IMR-90 (cell line): ENCODE data around the gene RASGRP3. TPM values are rescaled to one million over a fixed set of nuclear protein-coding genes. Genes with fewer than 3 reads are reported as not detected.

ENCODE experiments used
- ATAC-seq: fragments of 200-7000 bp; cut with Tn5 transposase; 2 replicates; pipeline ENCODE4 v1.9.1; 2020; ENCODE audit warnings: low read depth, mild to moderate bottlenecking, moderate library complexity
- BruUV-seq: library from RNA; stranded (reverse); fragments of 400-500 nt; replicated peaks from 2 replicates; lab custom pipeline; 2021; lab: Mats Ljungman, UMichigan
- CTCF ChIA-PET: fragments of 300-600 bp; formaldehyde crosslinking; extraction: SDS; loops from one replicate; lab custom pipeline; 2021; ENCODE audit warnings: antibody characterized with exemption; lab: Yijun Ruan, JAX
- POLR2A ChIA-PET: fragments of 300-600 bp; sonication (Branson Sonifier 250); formaldehyde crosslinking; loops from one replicate; lab custom pipeline; 2022; ENCODE audit warnings: antibody characterized with exemption; ENCODE audit not compliant: unreplicated experiment; lab: Charles Lee
- DNase-seq: peaks from one replicate; pipeline ENCODE4 v3.0.0; 2013
- H2AFZ ChIP-seq: replicated peaks from 2 replicates; pipeline ENCODE3; 2013; ENCODE audit warnings: low read length, mild to moderate bottlenecking; ENCODE audit not compliant: poor library complexity
- H2AK5ac ChIP-seq: 2 replicates; pipeline ENCODE4 v1.6.1; 2013; ENCODE audit warnings: low read depth, low read length, inconsistent platforms
- H2AK9ac ChIP-seq: replicated peaks from 2 replicates; pipeline ENCODE3; 2013; ENCODE audit warnings: mild to moderate bottlenecking, low read depth, low read length, moderate library complexity; ENCODE audit not compliant: poor library complexity
- H2BK120ac ChIP-seq: 2 replicates; pipeline ENCODE4 v1.6.1; 2013; ENCODE audit warnings: low read depth, low read length, inconsistent platforms
- H2BK15ac ChIP-seq: 3 replicates; pipeline ENCODE4 v1.6.1; 2013; ENCODE audit warnings: low read depth, low read length, inconsistent platforms
- H2BK20ac ChIP-seq: 2 replicates; pipeline ENCODE4 v1.6.1; 2013; ENCODE audit warnings: low read depth, mild to moderate bottlenecking, inconsistent platforms, low read length, moderate library complexity
- H2BK5ac ChIP-seq: 2 replicates; pipeline ENCODE4 v1.6.1; 2013; ENCODE audit warnings: mild to moderate bottlenecking, low read depth, low read length, inconsistent platforms; ENCODE audit not compliant: poor library complexity, severe bottlenecking
- H3K14ac ChIP-seq: replicated peaks from 2 replicates; pipeline ENCODE4 v1.6.1; 2013; ENCODE audit warnings: low read depth, low read length, inconsistent platforms
- H3K18ac ChIP-seq: 2 replicates; pipeline ENCODE4 v1.6.1; 2013; ENCODE audit warnings: low read depth, low read length, control low read depth
- H3K23ac ChIP-seq: 2 replicates; pipeline ENCODE4 v1.6.1; 2013; ENCODE audit warnings: low read depth, low read length, inconsistent platforms
- H3K27ac ChIP-seq: 2 replicates; pipeline ENCODE4 v1.5.1; 2013; ENCODE audit warnings: mild to moderate bottlenecking, control low read depth, low read length; ENCODE audit not compliant: insufficient read depth
- H3K27me3 ChIP-seq: 2 replicates; pipeline ENCODE4 v1.6.1; 2013; ENCODE audit warnings: low read length; ENCODE audit not compliant: control insufficient read depth, insufficient read depth
- H3K36me3 ChIP-seq: 2 replicates; pipeline ENCODE4 v1.6.1; 2013; ENCODE audit warnings: low read length, mixed read lengths; ENCODE audit not compliant: control insufficient read depth, insufficient read depth
- H3K4ac ChIP-seq: 2 replicates; pipeline ENCODE4 v1.6.1; 2013; ENCODE audit warnings: low read depth, low read length, inconsistent platforms
- H3K4me1 ChIP-seq: 2 replicates; pipeline ENCODE4 v1.6.1; 2013; ENCODE audit warnings: low read length, mixed read lengths; ENCODE audit not compliant: control insufficient read depth, insufficient read depth
- H3K4me2 ChIP-seq: 2 replicates; pipeline ENCODE4 v1.6.1; 2013; ENCODE audit warnings: low read depth, mild to moderate bottlenecking, control low read depth, low read length, moderate library complexity
- H3K4me3 ChIP-seq: 2 replicates; pipeline ENCODE4 v1.5.1; 2013; ENCODE audit warnings: low read depth, mild to moderate bottlenecking, control low read depth, low read length, moderate library complexity; ENCODE audit not compliant: insufficient read depth
- H3K56ac ChIP-seq: 2 replicates; pipeline ENCODE4 v1.6.1; 2013; ENCODE audit warnings: low read length, inconsistent platforms; ENCODE audit not compliant: insufficient read depth; ENCODE audit errors: extremely low read depth
- H3K79me1 ChIP-seq, 2 experiments: 2 replicates each; pipeline ENCODE4 v1.6.1; 2013; ENCODE audit warnings: low read length in 2 of 2, inconsistent platforms in 1 of 2, low read depth in 1 of 2
- H3K9ac ChIP-seq: 2 replicates; pipeline ENCODE4 v1.6.1; 2013; ENCODE audit warnings: low read depth, low read length, control low read depth
- H3K9me1 ChIP-seq: 2 replicates; pipeline ENCODE4 v1.6.1; 2013; ENCODE audit warnings: low read length, inconsistent platforms; ENCODE audit not compliant: insufficient read depth
- H3K9me3 ChIP-seq: 2 replicates; pipeline ENCODE4 v1.6.1; 2013; ENCODE audit warnings: low read length; ENCODE audit not compliant: control insufficient read depth, insufficient read depth
- H4K20me1 ChIP-seq: 2 replicates; pipeline ENCODE4 v1.6.1; 2013; ENCODE audit warnings: low read length, inconsistent platforms; ENCODE audit not compliant: insufficient read depth
- H4K5ac ChIP-seq: 2 replicates; pipeline ENCODE4 v1.6.1; 2013; ENCODE audit warnings: mild to moderate bottlenecking, low read depth, low read length, control low read depth
- H4K8ac ChIP-seq, 2 experiments: 2 replicates each; pipeline ENCODE4 v1.6.1; 2013; ENCODE audit warnings: low read depth in 2 of 2, low read length in 2 of 2, control low read depth in 1 of 2, inconsistent platforms in 1 of 2
- H4K91ac ChIP-seq: 2 replicates; pipeline ENCODE4 v1.6.1; 2013; ENCODE audit warnings: low read depth, low read length, inconsistent platforms; ENCODE audit not compliant: insufficient read depth
- CEBPB ChIP-seq: IDR thresholded peaks from 2 replicates; pipeline ENCODE4 v1.6.1; 2012; ENCODE audit warnings: low read depth, low read length, improper control_type of control experiment
- WGBS, 2 experiments: methylation state at CpG; one replicate each; pipeline versions ENCODE4 v1.1.5 to v1.1.7; 2013; ENCODE audit warnings: missing lambda C conversion rate in 2 of 2; ENCODE audit not compliant: insufficient read length in 1 of 2; ENCODE audit errors: extremely low coverage in 2 of 2; 5-methylcytosine and 5-hydroxymethylcytosine counted together
- dilution Hi-C: fragments of 300-500 bp; cut with HindIII; formaldehyde crosslinking; loops from one replicate; pipeline ENCODE4 v1.14.3; 2018; ENCODE audit warnings: low sequenced_read_pairs; ENCODE audit not compliant: unreplicated experiment
- in situ Hi-C: fragments of 300-500 bp; cut with MboI; formaldehyde crosslinking; loops from 3 replicates; pipeline ENCODE4 v1.14.3; 2019; ENCODE audit warnings: low sequenced_read_pairs, inconsistent platforms, mixed read lengths
- intact Hi-C: fragments of 100-400 bp; cut with micrococcal nuclease; formaldehyde crosslinking; loops from 2 replicates; pipeline ENCODE4 v1.10.0; 2022
- polyA plus RNA-seq, 3 experiments: library from polyadenylated mRNA; depleted of rRNA; stranded (reverse); fragments of >200 nt; gene quantifications; 2 replicates each; pipeline ENCODE4 v1.2.3, GENCODE V29; 2012; ENCODE audit warnings: low replicate concordance in 1 of 3
- total RNA-seq: library from RNA; depleted of rRNA; stranded (reverse); fragments of >200 nt; gene quantifications from 2 replicates; pipeline ENCODE4 v1.2.3, GENCODE V29; 2012
- TF ChIP-seq, protein P1 (sequence below): fragments of 150-350 bp; IDR thresholded peaks from 2 replicates; pipeline ENCODE4 v1.6.1; 2017; ENCODE audit warnings: mild to moderate bottlenecking, antibody characterized with exemption, low read length, low read depth

Gene RASGRP3
- total and polyA plus RNA-seq, 2 of the 4 experiments (the other 2 are of a cell fraction): 1.7 to 3.0 TPM

DNA sequence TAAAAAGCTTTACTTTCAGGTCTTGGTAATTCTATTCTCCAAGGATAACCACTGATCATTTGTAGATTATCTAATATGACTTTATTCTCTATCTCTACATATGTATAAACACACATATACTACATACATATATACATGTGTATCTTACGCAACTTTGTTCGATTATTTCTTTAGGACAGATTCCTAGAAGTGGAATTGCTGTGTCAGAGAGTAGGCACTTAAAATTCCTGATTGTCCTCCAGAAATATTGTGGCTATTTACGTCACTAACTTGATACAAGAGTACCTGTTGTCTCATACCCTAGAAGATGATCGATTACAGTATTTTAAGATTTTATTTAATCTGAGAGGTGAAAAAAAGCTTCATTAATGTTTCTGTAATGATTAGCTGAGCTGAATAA, 64.8 kb downstream of the RASGRP3 start:
- dilution Hi-C loops (no loop called here), in situ Hi-C loops (no loop called here), intact Hi-C loops (no loop called here)
- WGBS, 2 experiments: no CpG with 5 or more reads among the region's 4 CpGs
- Histone ChIP-seq H3K79me1 (no peaks in the 10 kb centered on the region), H3K9ac (no peak overlapping the region), H3K27me3 (no peaks in the 10 kb centered on the region), H3K4me3 (no peak overlapping the region), H4K20me1 (no peaks in the 10 kb centered on the region), H3K4me2 (no peak overlapping the region), H2AK5ac (no peak overlapping the region), H3K36me3 (no peaks in the 10 kb centered on the region), H3K23ac (no peak overlapping the region), H2AK9ac (no peak overlapping the region), H4K91ac (no peak overlapping the region), H4K5ac (no peak overlapping the region), H2BK20ac (no peak overlapping the region), H3K14ac (no peak overlapping the region), H3K4ac (no peak overlapping the region), H2BK5ac (no peak overlapping the region), H3K9me3 (no peaks in the 10 kb centered on the region), H4K8ac (no peak overlapping the region), H2BK120ac (no peak overlapping the region), H2BK15ac (no peak overlapping the region), H3K18ac (no peak overlapping the region), H3K56ac (no peak overlapping the region), H2AFZ (no peak overlapping the region), H3K27ac (no peak overlapping the region), H3K4me1 (no peaks in the 10 kb centered on the region), H3K9me1 (no peaks in the 10 kb centered on the region)
- no TSS peak for BruUV-seq
- DNase-seq: no peak
- TF ChIP-seq CEBPB: peak; percentile 81
- TF ChIP-seq, protein P1, sequence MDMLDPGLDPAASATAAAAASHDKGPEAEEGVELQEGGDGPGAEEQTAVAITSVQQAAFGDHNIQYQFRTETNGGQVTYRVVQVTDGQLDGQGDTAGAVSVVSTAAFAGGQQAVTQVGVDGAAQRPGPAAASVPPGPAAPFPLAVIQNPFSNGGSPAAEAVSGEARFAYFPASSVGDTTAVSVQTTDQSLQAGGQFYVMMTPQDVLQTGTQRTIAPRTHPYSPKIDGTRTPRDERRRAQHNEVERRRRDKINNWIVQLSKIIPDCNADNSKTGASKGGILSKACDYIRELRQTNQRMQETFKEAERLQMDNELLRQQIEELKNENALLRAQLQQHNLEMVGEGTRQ: no peak
- CTCF ChIA-PET: interaction anchor here (1.4 kb wide), 1 partner anchor 13 kb away, joined by 4 read pairs; no protein-coding TSS in a partner anchor
- POLR2A ChIA-PET: no interaction called here
- ATAC-seq: no peak
